Endometrial microvascular endothelial cells (primary cell): ENCODE data around the gene SRSF1. TPM values are rescaled to one million over a fixed set of nuclear protein-coding genes. Genes with fewer than 3 reads are reported as not detected.
"Not testable (repeated sequence)": the region's sequence is repeated elsewhere in the genome, so short reads cannot be mapped to it uniquely, and the experiment has no call there.

ENCODE experiments used
- in situ Hi-C: cut with HindIII; loops from 2 replicates; pipeline ENCODE4 v1.10.0; 2017; ENCODE audit warnings: low sequenced_read_pairs, low pct_unique_long_range_greater_than_20kb; ENCODE audit errors: inconsistent ontology term
- total RNA-seq: library from RNA; depleted of rRNA; stranded (reverse); fragments of >200 nt; gene quantifications from one replicate; pipeline ENCODE4 v1.2.3, GENCODE V29; 2015; ENCODE audit errors: inconsistent ontology term

SRSF1 gene
- 310 TPM for total RNA-seq

GRCh38 chr17:58006924-58007780 lies at the start of gene SRSF1:
TSS of gene SRSF1 (minus strand) at chr17:58007246. CDS start at chr17:58007137, 109 bp downstream.
- in situ Hi-C loops = no loop called here

GRCh38 chr17:58056476-58056875 lies 49.4 kb upstream of the SRSF1 start:
- in situ Hi-C loops = no loop called here

GRCh38 chr17:58054641-58055040 lies 47.6 kb upstream of the SRSF1 start:
- in situ Hi-C loops = no loop called here

- in situ Hi-C loops = no loop called here
Measured at GRCh38 chr17:58052945-58053715, 46.1 kb upstream of the SRSF1 start.

- in situ Hi-C loops = no loop called here
Measured at GRCh38 chr17:58052407-58052806, 45.4 kb upstream of the SRSF1 start.

- in situ Hi-C loops = no loop called here
Measured at GRCh38 chr17:58051468-58051867, 44.4 kb upstream of the SRSF1 start.

- in situ Hi-C loops = no loop called here
Measured at GRCh38 chr17:58050966-58051365, 43.9 kb upstream of the SRSF1 start.

- in situ Hi-C loops = no loop called here
Measured at GRCh38 chr17:58049533-58049932, 42.5 kb upstream of the SRSF1 start.

- in situ Hi-C loops = no loop called here
Measured at GRCh38 chr17:58047376-58048150, 40.5 kb upstream of the SRSF1 start.

GRCh38 chr17:58046239-58047094 lies 39.4 kb upstream of the SRSF1 start:
- in situ Hi-C loops = no loop called here

GRCh38 chr17:58044256-58044655 lies 37.2 kb upstream of the SRSF1 start:
- in situ Hi-C loops = not testable (repeated sequence)

GRCh38 chr17:58043221-58044181 lies 36.5 kb upstream of the SRSF1 start:
- in situ Hi-C loops = no loop called here

- in situ Hi-C loops = no loop called here
Measured at GRCh38 chr17:58041161-58041560, 34.1 kb upstream of the SRSF1 start.

GRCh38 chr17:58040386-58040785 lies 33.3 kb upstream of the SRSF1 start:
- in situ Hi-C loops = no loop called here

- in situ Hi-C loops = no loop called here
Measured at GRCh38 chr17:58039975-58040374, 32.9 kb upstream of the SRSF1 start.

- in situ Hi-C loops = no loop called here
Measured at GRCh38 chr17:58032691-58033415, 25.8 kb upstream of the SRSF1 start.

GRCh38 chr17:58028578-58028977 lies 21.5 kb upstream of the SRSF1 start:
- in situ Hi-C loops = no loop called here
